Endothelial cell of umbilical vein (primary cell): ENCODE results near the gene SMCO2. TPM values are rescaled to one million over a fixed set of nuclear protein-coding genes. Genes with fewer than 3 reads are reported as not detected.
A peak's percentile ranks its signal among the peaks of the same experiment; 100 is the strongest.

ENCODE experiments used
- BruUV-seq: library from RNA; stranded (reverse); fragments of 400-500 nt; replicated peaks from 2 replicates; lab custom pipeline; 2021; lab: Mats Ljungman, UMichigan
- CTCF ChIA-PET: fragments of 300-600, 350-600 bp; sonication (Branson Sonifier 250); formaldehyde crosslinking; loops from one replicate; lab custom pipeline; 2021; ENCODE audit warnings: antibody characterized with exemption, inconsistent platforms; lab: Charles Lee
- POLR2A ChIA-PET: fragments of 300-600, 350-600 bp; sonication (Branson Sonifier 250); formaldehyde crosslinking; loops from one replicate; lab custom pipeline; 2021; ENCODE audit warnings: antibody characterized with exemption, inconsistent platforms; lab: Charles Lee
- DNase-seq: peaks from one replicate; pipeline ENCODE4 v3.0.0-alpha.2; 2011; ENCODE audit warnings: low read depth, low spot score
- FAIRE-seq: peaks from 2 replicates; lab custom pipeline; 2011; peaks lifted over from hg19 to GRCh38; lab: Jason Lieb, UNC
- H2AFZ ChIP-seq: 2 replicates; pipeline ENCODE4 v1.6.0; 2012; ENCODE audit warnings: low read depth, low read length, control low read depth, inconsistent platforms
- H3K27ac ChIP-seq: 2 replicates; pipeline ENCODE4 v1.5.1; 2011; ENCODE audit warnings: low read depth, mild to moderate bottlenecking, control low read depth, low read length, moderate library complexity; ENCODE audit not compliant: insufficient read depth
- H3K27me3 ChIP-seq, 2 experiments: 2 replicates each; pipeline versions ENCODE4 v1.6.0 to v1.6.1; 2011; ENCODE audit warnings: low read length in 2 of 2, mixed read lengths in 1 of 2; ENCODE audit not compliant: control insufficient read depth in 2 of 2, insufficient read depth in 2 of 2
- H3K36me3 ChIP-seq, 2 experiments: 2 replicates in 1 of 2; 3 replicates in 1 of 2; pipeline ENCODE4 v1.5.1; 2011; ENCODE audit warnings: low read length in 2 of 2, mild to moderate bottlenecking in 1 of 2, moderate library complexity in 1 of 2; ENCODE audit not compliant: control insufficient read depth in 2 of 2, insufficient read depth in 2 of 2; ENCODE audit errors: extremely low read depth in 1 of 2
- H3K4me1 ChIP-seq: 3 replicates; pipeline ENCODE4 v1.5.1; 2011; ENCODE audit warnings: mild to moderate bottlenecking, low read length; ENCODE audit not compliant: control insufficient read depth, insufficient read depth; ENCODE audit errors: extremely low read depth
- H3K4me2 ChIP-seq: 2 replicates; pipeline ENCODE4 v1.6.1; 2011; ENCODE audit warnings: low read length, control low read depth, mixed read lengths; ENCODE audit not compliant: insufficient read depth
- H3K4me3 ChIP-seq, 3 experiments: fragments of 200-600 bp in 1 of 3; sonication (generic), shearing (Covaris generic) in 1 of 3; replicated peaks in 1 of 3; 2 replicates each; pipeline ENCODE4 v1.5.1; 2011 to 2016; ENCODE audit warnings: control low read depth in 3 of 3, low read length in 3 of 3, mild to moderate bottlenecking in 2 of 3, inconsistent platforms in 1 of 3, low read depth in 1 of 3, moderate library complexity in 1 of 3; ENCODE audit not compliant: insufficient read depth in 1 of 3
- H3K79me2 ChIP-seq: 2 replicates; pipeline ENCODE4 v1.6.0; 2012; ENCODE audit warnings: low read length, inconsistent platforms; ENCODE audit not compliant: control insufficient read depth, insufficient read depth
- H3K9ac ChIP-seq: replicated peaks from 2 replicates; pipeline ENCODE3; 2011; ENCODE audit warnings: low read length, control low read depth; ENCODE audit not compliant: insufficient read depth; ENCODE audit errors: extremely low read depth
- H3K9me1 ChIP-seq: replicated peaks from 3 replicates; pipeline ENCODE4 v1.6.0; 2011; ENCODE audit warnings: mild to moderate bottlenecking, low read length; ENCODE audit not compliant: control insufficient read depth, insufficient read depth; ENCODE audit errors: extremely low read depth
- H3K9me3 ChIP-seq: replicated peaks from 2 replicates; pipeline ENCODE4 v1.5.1; 2012; ENCODE audit warnings: low read length, inconsistent platforms; ENCODE audit not compliant: control insufficient read depth, insufficient read depth
- H4K20me1 ChIP-seq: replicated peaks from 2 replicates; pipeline ENCODE3; 2011; ENCODE audit warnings: mild to moderate bottlenecking, low read length; ENCODE audit not compliant: control insufficient read depth, insufficient read depth; ENCODE audit errors: extremely low read depth
- CTCF ChIP-seq, 2 donors: IDR thresholded peaks; 1 replicate in 1 of 2; 2 replicates in 1 of 2; pipeline ENCODE4 v1.5.1; 2011; ENCODE audit warnings: low read length in 2 of 2, mild to moderate bottlenecking in 2 of 2, moderate library complexity in 2 of 2, control low read depth in 1 of 2, inconsistent platforms in 1 of 2, low read depth in 1 of 2; ENCODE audit not compliant: insufficient read depth in 1 of 2; ENCODE audit errors: extremely low read depth in 1 of 2
- EZH2 ChIP-seq: IDR thresholded peaks from 2 replicates; pipeline ENCODE4 v1.6.1; 2012; ENCODE audit warnings: borderline replicate concordance, low read depth, mild to moderate bottlenecking, moderate library complexity, low read length, inconsistent platforms; ENCODE audit not compliant: severe bottlenecking
- FOS ChIP-seq: IDR thresholded peaks from 2 replicates; pipeline ENCODE4 v1.6.1; 2011; ENCODE audit warnings: mild to moderate bottlenecking, low read length, moderate library complexity, borderline replicate concordance; ENCODE audit not compliant: insufficient read depth
- JUN ChIP-seq: IDR thresholded peaks from 2 replicates; pipeline ENCODE4 v1.6.1; 2011; ENCODE audit warnings: borderline replicate concordance, low read depth; ENCODE audit not compliant: insufficient read length, insufficient read depth
- MAX ChIP-seq: IDR thresholded peaks from 2 replicates; pipeline ENCODE4 v1.6.1; 2011; ENCODE audit not compliant: insufficient read depth, insufficient read length
- POLR2AphosphoS5 ChIP-seq: IDR thresholded peaks from 2 replicates; pipeline ENCODE4 v1.6.1; 2012; ENCODE audit warnings: low read depth, mild to moderate bottlenecking, control low read depth, low read length, moderate library complexity; ENCODE audit not compliant: insufficient read depth
- dilution Hi-C: fragments of 300-500 bp; cut with MboI; formaldehyde crosslinking; loops from one replicate; pipeline ENCODE4 v1.15.0; 2019; ENCODE audit warnings: low sequenced_read_pairs; ENCODE audit not compliant: extremely low pct_ligation_motif_present
- intact Hi-C: fragments of 100-400 bp; cut with micrococcal nuclease; formaldehyde crosslinking; loops from one replicate; pipeline ENCODE4 v1.10.0; 2022
- polyA plus RNA-seq, 4 experiments: library from polyadenylated mRNA; depleted of rRNA in 3 of 4; stranded (reverse) in 3 of 4; unstranded in 1 of 4; fragments of >200 nt; gene quantifications; 2 replicates each; pipeline versions ENCODE4 v1.2.1 to v1.2.3, GENCODE V29; 2011 to 2012; ENCODE audit warnings: missing spikeins in 1 of 4
- total RNA-seq: library from RNA; stranded (reverse); gene quantifications from 2 replicates; pipeline ENCODE4 v1.2.3, GENCODE V29; 2021

SMCO2 gene
- total and polyA plus RNA-seq, 2 donors (not counting 3 experiments of a cell fraction or from before 2014, with no cell fraction given) = 0.33 to 0.49 TPM

- POLR2A ChIA-PET = interaction anchor here (0.7 kb wide), 1 partner anchor 79 kb away, joined by 3 read pairs; no protein-coding TSS in a partner anchor
- Histone ChIP-seq H3K9ac (no peak overlapping the region), H3K79me2 (no peaks in the 10 kb centered on the region), H3K9me1 (no peaks in the 10 kb centered on the region), H3K27ac (no peak overlapping the region), H3K36me3 (no peaks in the 10 kb centered on the region), H3K9me3 (no peaks in the 10 kb centered on the region), H3K4me2 (no peak overlapping the region), H2AFZ (no peak overlapping the region), H4K20me1 (no peaks in the 10 kb centered on the region), H3K4me3 (no peak overlapping the region), H3K27me3 (no peaks in the 10 kb centered on the region), H3K4me1 (no peaks in the 10 kb centered on the region)
- intact Hi-C loops = no loop called here
- TF ChIP-seq EZH2 (no peak), CTCF (IDR thresholded peaks at IDR 0.05; ENCODE audit: extremely low read depth in 1 of 2, insufficient read depth in 1 of 2, low read depth in 1 of 2, low read length in 2 of 2) (no peak), JUN (no peak), FOS (no peak), POLR2AphosphoS5 (no peak), MAX (no peak)
- BruUV-seq = no TSS peak
- DNase-seq (peak; percentile 41), FAIRE-seq (no peak)
- dilution Hi-C loops = no loop called here
- CTCF ChIA-PET = interaction anchor here (0.7 to 1.5 kb wide), 3 partner anchors 22 to 67 kb away, joined by 5 to 6 read pairs (median 5); no protein-coding TSS in a partner anchor
Measured at GRCh38 chr12:27500546-27500945, 54.0 kb downstream of the SMCO2 start.
